ENCODE results near the gene TFPI.

The TFPI gene

DNA sequence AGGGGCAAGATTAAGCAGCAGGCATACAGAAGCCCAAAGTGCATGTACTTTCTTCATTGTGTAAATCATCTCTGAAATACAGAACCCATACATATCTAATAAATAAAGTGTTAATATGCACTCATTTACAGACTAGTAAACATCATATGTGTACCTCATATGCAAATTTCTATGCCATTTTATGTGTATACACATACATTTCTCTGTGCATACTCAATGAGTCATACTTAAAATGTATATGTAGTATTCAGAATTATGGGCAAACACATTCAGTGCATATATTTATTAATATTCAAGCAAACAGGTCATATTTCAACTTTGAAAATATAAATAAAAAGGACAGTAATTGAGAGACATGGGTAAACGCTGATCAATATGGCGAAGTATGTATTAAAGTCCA lies 50.5 kb downstream of the TFPI start:
- no peak for DNase-seq (ENCODE audit: low spot score)

DNA sequence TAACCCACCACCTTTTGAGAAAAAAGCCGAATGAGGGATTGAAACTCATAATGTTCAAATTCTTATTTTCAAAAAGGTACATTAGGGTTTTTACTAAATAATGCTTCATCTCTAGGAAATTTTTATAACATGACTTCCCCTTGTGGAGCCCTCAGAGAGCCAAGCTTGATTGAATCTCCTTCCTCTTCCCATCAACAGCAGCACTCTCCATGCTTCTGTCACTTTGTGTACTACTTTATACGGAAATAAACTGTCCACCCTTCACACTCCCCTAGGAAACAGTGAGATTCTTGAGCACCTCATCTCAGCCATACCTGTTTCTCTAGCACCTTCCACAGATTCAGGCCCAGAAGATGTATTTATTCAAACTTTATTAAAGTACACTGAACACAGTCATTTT lies 51.8 kb downstream of the TFPI start:
- DNase-seq (ENCODE audit: low spot score): no peak

DNA sequence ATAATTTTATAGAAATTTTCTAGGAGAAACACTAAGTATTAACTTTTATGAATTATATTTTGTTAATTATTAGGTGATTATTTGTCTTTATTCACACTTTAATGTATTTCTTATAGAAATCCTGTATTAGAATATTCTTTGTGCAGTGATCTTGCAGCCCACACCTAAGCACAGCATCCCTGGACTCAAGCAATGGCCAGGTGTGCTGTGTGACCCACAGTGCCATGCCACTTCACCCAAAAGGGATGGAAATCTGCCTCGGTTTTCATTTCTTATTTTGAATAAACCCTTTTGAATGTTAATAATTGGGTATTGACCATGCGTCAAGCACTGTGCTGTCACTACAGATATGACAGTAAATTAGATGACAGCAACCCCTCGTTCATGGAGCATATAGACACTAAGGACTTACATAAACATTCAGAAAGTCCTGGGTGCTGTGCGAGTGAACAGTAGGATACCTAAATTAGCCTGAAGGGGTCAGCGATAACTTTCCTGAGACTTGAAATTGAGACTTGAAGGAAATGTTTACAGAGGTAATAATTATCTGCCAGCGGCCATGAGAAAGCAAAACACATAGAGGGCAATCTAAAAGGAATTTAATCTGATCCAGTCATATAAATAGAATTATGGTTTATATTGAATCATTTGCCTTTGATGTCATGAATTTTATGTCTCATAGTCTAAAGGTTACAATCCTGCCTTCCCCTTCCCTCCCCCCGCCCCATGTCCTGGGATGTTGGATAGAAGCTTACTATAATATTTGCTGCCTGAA lies 53.5 kb downstream of the TFPI start:
- peak; percentile 34 for DNase-seq (ENCODE audit: low spot score)

DNA sequence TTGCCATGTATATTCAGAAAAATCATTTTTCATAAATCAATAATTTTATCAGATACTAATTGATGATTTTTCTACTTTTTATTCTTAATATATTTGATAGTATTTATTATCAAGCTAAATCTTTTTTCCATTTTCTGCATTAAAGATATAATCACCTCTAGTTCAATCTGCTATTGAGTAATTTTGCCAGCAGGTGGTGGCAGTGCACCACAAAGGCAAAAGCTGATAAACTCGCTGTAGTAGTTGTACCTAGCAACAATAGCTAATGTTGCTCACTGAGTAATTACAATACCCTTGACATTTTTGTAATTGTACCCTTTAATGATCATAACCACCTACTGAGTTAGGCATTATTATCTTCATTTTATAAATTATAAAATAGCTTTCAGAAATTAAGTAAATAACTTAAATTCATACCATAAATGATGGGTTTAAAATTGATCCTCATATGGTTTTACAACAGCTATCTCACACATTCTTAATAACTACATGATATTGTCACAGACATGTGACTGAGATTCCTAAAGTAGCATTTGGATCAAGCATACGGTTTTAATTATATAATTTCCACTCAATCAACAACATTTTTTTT lies 54.2 kb downstream of the TFPI start:
- DNase-seq (ENCODE audit: low spot score): peak; percentile 41

DNA sequence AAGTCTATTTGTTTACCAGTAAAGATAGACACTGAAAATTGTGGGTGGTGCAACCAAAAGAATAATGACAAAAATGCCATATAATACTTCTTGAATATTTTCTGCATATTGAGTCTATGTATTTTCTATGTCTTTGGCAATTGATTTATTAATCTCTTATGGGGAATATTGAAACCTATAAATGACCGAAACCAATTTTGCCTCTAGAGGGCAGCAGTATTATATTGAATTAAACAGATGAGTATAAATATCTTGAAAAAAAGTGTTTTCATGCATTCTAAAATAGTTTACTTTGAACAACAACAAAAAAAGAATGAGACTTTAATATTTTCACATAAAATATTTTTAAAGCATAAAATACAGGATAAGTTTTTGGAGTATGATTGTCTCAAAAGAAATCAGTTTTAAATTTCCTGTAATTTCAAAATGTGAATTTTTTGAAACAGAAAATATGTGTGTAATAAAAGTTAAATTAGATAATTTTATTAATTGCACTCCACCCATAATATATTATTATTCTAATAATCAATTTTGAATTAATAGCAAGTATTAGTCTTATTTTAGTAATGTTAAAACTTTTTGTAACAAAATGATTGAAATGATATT lies 56.3 kb downstream of the TFPI start:
- DNase-seq (ENCODE audit: low spot score): no peak

DNA sequence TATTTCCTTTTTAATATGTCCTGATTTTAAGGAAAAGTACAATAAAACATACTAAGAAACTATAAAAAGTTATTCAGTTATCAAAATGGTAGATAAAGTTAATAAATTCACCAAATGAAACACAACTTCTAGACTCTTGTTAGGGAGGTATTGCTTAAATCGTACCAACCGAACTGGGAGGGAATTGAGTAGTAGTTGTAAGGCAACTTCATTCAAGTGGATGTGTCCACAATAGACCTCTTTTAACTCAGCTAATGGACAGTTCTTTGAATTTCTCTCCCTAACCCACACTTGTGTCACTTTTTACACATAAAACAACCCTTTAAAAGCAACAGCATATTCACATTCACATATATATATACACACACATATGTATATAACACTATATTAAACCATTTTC lies 57.1 kb downstream of the TFPI start:
- no peak for DNase-seq (ENCODE audit: low spot score)

DNA sequence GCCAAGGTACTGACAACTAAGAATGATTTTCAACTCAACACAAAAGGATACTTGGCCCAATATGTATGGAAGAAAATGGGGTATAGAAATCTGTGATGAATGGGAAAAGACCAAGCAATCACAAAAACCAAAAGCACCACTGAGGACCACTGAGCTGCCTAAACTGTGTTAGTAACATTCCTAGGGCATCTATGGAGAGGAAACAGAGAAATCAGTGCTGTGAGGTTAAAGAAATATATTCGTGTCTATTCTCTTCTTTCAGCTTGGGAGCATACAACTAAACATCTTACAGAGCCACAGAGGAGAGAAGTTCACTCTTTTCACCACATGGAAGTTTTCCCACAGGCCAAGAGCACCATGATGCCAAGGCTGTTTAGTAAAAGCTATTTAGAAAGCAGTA lies 58.9 kb downstream of the TFPI start:
- no peak for DNase-seq (ENCODE audit: low spot score)

DNA sequence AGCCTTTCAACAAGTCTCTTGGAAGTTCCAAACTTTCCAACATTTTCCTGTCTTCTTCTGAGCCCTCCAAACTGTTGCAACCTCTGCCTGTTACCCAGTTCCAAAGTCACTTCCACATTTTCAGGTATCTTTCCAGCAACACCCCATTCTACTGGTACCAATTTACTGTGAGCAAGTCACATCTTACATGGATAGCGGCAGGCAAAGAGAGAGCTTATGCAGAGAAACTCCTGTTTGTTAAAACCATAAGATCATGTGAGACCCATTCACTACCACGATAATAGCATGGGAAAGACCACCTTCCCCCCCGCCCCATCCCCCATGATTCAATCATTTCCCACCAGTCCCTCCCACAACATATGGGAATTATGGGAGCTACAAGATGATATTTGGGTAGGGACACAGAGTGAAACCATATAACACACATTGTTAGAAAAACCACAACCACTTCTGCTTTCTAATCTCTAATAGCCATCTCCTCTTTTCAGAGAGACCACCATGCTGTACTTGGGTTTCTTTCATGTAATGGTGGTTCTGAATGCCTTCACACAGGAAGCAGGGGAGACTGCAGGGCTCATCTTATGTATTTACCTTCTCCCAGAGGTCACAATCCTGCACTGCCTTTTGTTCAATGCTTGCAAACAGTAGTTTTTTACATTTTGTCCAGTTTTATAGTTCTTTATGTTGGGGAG lies 60.2 kb downstream of the TFPI start:
- DNase-seq (ENCODE audit: low spot score): no peak

DNA sequence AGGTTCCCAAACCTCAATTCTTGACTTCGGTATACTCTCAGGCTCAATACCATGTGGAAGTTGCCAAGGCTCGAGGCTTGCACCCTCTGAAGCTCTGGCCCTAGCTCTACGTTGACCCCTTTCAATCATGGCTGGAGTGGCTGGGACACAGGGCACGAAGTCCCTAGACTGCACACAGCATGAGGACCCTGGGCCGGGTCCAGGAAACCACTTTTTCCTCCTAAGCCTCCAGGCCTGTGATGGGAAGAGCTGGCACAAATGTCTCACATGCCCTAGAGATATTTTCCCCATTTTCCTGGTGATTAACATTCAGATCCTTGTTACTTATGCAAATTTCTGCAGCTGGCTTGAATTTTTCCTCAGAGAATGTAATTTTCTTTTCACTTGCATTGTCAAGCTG lies 61.1 kb downstream of the TFPI start:
- no peak for DNase-seq (ENCODE audit: low spot score)

DNA sequence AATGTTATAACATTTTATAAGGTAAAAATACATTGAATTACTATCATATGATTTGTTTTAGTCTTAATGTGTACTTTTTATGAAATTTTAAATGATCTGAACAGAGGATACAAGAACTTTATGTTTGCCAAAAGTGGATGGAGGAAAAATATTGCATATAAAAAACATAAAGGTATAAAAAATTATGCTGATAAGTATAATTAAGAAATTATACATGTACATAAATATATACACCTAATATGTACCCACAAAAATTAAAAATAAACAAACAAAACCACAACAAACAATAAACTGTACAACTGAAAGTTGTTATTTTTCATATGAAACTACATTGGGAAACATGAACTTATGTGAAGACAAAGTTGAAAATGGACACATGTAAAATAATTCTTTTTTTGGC lies 68.0 kb downstream of the TFPI start:
- no peak for DNase-seq (ENCODE audit: low spot score)

DNA sequence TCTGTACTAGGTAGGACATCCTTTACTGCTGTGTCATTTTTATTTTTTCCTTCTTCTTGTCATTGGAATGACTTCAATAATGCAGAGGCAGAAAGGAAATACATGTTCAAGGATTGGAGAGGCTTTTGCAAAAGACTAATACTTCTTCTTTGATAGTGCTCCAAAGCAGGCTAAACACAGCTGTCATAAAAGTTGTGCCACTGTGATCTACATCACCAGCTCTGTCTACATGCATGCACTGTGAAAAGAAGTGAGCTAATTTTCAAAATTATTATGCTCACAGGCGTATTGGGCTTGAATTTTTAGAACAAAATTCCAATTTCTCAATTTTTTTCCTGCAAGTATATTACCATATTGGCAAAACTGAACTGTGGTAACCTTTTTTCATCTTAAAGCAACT lies 68.7 kb downstream of the TFPI start:
- no peak for DNase-seq (ENCODE audit: low spot score)

DNA sequence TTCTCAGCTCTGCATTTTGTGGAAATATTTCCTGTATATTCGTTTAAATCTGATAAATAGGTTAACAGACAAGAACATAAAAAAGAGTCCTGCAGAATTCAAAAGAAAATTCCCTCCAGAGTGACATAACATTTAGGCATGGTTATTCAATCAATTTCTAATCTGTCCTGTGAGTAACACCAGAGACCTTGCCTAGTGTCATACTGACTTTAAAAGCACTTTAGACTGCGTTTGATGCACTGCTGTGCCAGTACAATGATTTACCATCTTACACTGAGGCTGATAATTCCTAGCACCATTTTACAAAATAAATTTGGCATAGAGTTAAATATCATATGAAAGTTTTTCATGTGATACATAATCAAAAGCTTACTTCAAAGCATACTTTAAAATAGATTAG lies 70.7 kb downstream of the TFPI start:
- DNase-seq (ENCODE audit: low spot score): no peak

DNA sequence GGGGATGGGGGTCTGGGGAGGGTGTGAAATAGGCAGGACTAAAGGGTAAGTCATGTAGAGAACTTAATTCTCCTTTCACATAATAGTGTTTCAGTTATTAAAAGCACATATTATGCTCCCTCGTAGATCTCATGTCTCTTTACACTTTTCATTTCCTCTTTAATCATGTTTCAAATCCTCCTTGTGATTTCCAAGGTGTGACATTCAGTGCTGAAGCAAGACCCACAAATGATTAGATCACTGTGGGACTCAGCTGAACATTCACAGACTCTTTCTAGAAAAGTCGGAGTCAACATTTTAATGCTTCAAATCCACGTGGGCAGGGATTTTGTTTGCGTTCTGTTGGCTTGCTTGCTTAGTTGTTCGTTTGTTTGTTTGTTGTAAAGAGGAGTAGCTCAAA lies 71.4 kb downstream of the TFPI start:
- no peak for DNase-seq (ENCODE audit: low spot score)

DNA sequence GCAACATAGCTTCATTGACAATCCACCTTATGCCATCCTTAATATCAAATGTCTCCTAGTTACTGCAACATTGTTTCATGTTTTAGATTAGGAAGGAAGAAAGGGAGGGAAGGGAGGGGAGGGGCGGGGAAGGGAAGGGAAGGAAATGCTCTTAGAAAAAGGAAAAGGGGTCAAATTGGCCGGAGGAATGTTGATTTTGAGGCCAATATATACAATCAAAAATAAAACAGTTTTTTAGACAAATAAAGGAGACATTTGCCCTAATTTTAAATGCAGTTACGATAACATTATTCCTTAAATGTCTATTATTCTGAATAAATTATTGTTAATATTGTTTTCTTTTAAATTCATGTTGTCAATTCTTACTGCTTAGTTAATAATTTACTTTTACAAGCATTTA lies 72.7 kb downstream of the TFPI start:
- no peak for DNase-seq (ENCODE audit: low spot score)

DNA sequence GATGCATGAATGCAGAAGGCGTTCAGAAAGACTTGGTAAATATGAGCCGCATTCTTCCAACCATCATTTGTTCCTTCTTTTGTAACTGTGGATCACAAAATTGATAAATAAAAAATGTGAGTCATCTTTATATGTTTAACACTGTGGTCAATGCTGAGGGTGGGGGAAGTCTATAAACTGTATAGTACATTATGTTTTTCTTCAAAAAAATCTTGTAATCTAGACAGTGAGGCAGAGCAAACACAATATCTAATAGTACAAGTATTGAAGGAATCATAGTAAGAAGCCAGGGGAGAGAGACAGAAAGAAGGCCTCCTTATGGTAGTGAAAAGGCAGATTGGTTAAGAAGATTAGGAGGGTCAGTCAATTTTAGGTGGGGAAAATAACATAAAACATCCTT lies 75.5 kb downstream of the TFPI start:
- DNase-seq (ENCODE audit: low spot score): no peak

DNA sequence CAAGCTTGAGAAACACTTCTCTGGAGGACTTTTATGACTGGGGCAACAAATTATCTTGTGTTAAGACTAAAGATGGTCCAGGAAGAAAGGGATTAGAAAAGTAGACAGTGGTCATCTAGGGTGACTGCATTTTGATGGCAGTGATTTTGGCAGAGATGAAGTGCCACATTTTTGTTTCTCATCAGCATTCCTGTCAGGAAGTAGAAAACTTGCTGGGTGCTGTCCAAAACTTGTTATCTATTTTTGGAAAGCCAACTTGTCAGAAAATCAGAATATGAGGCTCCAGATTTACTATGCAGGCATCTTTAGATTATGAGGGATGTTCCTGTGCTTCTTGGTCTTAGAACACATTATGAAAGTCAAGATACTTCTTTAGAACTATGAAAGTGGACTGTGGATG lies 77.2 kb downstream of the TFPI start:
- DNase-seq (ENCODE audit: low spot score): no peak

DNA sequence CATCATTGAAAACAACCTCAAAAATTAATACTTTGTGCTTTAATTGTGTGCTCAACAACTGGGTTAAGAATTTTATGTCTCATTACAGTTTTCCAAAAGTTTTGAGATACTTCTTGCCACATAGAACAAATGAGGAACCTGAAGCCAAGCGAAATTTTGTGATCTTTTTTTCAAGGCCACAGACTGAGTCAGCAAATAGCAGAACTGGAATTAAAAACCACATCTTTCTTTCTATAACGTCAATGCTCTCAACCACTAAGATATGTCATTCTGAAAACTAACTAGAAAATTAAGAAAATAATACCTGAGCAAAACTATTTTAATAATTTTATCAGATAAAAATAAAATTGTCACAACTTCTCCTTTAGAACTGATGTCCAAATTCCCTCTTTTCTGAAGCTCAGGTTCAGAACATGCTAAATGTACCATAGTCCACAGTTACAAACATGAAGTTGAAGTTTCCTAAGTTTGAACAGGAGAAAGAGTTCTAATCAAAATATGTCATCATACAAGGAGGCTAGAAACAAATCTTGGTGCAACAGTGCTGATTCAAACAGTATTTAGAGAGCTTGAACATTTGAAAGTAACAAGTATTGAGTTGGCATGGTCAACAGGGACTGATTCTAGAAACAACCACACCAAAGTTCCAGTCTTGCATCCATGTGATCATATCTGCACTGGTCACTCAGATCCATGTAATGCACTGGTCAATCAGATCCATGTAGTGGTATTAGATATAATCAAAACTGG lies 78.6 kb downstream of the TFPI start:
- no peak for DNase-seq (ENCODE audit: low spot score)

DNA sequence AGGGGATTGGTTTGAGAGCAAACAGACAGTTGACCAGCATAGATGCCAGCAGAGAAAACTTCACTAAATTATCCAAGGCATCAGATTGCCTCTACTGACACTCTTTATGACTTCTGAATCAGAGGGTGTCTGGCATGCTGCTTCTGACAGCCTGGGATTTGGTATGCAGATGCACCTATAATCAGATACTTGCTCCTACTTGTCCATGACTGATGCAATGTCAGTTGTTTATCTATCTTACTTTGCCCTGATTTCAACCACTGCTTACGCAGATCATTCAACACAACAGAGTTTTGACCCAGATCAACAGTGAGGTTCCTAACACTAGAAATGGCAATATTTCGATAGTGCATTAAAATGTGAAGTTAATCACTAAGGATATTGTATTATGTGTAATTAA lies 83.5 kb downstream of the TFPI start:
- DNase-seq (ENCODE audit: low spot score): no peak

DNA sequence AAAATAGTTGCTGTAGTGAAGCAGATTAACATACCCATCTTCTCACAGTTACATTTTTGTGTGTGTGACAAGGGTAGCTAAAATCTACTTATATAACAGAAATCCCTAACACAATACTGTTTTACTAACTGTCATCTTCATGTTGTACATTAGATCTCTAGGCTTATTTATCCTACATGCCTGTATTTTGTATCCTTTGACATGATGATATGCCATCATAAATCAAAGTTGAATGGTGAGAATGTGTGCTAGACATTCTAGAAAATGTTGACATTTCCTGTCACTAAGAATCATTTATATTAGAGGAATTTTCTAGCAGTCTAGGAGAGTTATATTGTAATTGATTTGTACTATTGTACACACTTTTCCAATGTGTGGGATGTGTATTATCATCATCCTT lies 84.7 kb downstream of the TFPI start:
- DNase-seq (ENCODE audit: low spot score): no peak

DNA sequence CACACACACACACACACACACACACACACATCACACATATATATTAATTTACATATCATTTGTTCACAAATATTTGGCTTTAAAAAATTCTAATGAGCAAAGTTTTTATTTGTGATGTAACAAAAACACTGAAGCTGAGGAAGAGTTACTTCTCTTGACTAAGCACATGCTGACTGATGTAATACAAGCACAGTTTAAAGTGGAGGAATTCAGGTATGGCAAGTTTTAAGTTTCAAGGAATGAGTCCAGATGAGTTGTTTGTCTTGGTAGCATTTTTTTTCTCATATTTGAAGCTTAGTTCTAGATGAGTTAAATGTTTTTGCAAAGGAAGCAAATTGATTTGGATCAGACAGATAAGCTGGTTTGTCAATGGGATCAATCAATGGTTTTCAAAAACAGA lies 86.0 kb downstream of the TFPI start:
- no peak for DNase-seq (ENCODE audit: low spot score)

DNA sequence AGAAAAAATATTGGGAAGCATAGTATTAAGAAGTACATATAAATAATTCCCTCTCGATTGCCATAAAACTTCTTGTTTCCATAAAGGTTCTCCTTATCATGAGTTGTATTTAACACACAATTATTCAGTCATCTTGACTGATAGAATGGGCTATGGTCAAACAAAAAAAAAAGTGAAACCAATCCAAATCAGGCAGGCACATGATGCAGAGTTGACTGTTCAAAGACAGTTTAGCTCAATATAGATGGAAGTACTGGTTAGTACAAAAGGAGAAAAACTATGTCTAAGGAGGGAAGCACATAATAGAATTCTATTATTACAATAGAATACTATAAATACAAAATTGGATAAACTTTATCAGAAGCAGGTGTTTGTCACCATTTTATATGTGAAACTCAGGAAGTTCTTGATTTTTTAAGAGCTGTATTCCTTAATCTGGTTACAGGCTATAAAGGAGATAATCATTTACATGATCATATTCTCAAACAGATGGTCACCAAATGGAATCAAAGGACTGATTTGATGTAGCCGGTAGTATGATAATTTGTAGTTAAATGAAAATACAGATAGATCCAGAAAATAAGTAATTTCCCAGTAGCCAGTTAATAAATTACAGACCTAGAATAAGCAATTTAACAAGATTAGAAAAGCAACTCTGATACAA lies 88.0 kb downstream of the TFPI start:
- no peak for DNase-seq (ENCODE audit: low spot score)

DNA sequence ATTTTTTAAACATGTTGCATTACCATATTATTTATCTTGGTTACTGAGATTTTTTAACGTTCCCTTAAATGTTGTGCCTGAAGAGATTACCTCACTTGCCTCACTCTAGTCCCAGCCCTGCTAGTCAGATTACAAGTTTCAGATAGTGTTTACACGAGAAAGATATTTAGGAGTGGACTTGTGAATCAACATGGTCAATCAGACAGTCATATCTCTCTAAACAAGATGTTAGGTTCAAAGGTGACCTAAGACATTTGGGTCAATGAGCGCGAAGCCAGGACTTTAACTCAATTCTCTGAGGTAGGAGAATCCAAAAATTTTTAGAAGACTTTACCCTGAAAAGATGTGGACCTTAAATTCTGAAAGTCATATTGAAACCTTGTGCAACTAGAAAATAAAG lies 91.4 kb downstream of the TFPI start:
- DNase-seq (ENCODE audit: low spot score): no peak

Data from cerebellar cortex (tissue), 1 donor.